ENCODE measurements around the gene RCBTB2.
A peak's percentile ranks its signal among the peaks of the same experiment; 100 is the strongest.

The RCBTB2 gene

DNA sequence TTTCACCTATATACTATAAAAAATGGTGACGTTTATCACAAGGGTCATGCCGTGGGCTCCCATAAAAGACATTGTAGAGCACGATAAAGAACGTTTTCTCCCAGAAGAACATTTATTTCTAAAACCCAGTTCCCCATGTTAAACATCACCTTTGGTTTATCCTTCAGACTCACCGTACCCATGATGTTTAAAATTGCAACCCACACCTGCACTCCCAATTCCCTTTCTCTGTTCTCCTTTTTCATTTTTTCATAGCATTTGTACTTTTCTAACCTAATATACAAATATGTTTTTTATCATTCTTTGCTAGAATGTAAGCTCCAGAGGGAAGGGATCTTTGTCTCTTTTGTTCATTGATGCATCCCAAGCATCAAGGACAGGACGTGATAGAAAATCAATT lies 2.0 kb downstream of the RCBTB2 start:
- DNase-seq (ENCODE audit: low spot score): no peak

DNA sequence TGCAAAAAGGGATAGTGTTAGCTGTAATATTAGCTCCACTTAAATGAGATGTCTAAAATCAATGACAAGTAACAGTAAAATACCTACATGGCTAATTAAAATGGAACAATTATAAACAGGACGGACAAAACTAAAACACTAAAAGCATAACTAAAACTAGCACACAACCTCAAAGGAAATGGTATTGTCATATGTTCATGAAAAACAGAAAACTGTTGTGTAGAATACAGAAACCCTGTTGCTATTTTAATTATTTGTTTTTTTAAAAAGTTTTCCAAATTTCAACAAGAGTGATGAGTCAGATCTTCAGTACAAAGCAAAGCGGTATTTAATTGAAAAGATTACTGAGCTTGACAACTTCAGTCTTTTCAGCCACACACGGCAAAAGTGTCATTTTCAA lies 4.2 kb downstream of the RCBTB2 start:
- DNase-seq (ENCODE audit: low spot score): no peak

DNA sequence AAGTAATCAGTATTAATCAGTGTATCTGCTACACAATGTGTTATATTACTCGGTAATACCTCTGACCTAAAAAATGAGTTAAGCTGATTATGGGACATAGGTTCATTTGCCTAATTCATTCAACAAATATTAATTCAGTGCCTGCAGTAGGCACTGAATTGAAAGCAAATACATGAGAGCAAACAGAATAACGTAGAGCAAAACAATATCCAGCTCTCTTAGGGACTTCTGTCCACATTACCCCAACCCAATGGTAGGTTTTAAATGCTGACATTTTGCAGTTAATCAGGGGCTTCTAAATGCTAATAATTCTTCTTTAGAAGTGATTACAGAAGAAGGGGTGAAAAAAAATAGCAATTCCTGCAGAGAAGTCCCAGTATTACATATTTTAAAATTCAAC lies 4.9 kb downstream of the RCBTB2 start:
- no peak for DNase-seq (ENCODE audit: low spot score)

GRCh38 chr13:48526286-48526685 lies 6.6 kb downstream of the RCBTB2 start:
- DNase-seq (ENCODE audit: low spot score): no peak

DNA sequence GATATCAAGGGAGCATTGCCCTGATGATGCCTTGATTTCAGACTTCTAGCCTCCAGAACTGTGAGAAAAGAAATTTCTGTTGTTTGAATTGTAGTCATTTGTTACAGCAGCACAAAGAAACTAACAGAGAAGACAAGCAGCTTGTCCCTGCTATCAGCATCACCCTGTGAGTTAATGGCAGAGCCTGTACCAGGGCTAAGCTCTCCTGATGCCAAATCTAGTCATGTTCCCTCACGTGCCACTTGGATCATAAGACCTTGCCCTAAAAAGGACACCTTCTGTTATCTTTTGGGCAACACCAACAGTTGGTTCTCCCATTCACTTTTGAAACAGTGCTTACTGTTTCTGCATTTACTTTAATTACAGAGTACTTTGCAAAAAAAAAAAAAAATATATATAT lies 14.8 kb downstream of the RCBTB2 start:
- no peak for DNase-seq (ENCODE audit: low spot score)

GRCh38 chr13:48515732-48516131 lies 17.1 kb downstream of the RCBTB2 start:
- no peak for DNase-seq (ENCODE audit: low spot score)

- DNase-seq (ENCODE audit: low spot score): no peak
Observed at GRCh38 chr13:48514793-48515192, 18.1 kb downstream of the RCBTB2 start.

- peak; percentile 39 for DNase-seq (ENCODE audit: low spot score)
Observed at GRCh38 chr13:48511621-48512230, 21.2 kb downstream of the RCBTB2 start.

- DNase-seq (ENCODE audit: low spot score): no peak
Observed at GRCh38 chr13:48510698-48511097, 22.2 kb downstream of the RCBTB2 start.

DNA sequence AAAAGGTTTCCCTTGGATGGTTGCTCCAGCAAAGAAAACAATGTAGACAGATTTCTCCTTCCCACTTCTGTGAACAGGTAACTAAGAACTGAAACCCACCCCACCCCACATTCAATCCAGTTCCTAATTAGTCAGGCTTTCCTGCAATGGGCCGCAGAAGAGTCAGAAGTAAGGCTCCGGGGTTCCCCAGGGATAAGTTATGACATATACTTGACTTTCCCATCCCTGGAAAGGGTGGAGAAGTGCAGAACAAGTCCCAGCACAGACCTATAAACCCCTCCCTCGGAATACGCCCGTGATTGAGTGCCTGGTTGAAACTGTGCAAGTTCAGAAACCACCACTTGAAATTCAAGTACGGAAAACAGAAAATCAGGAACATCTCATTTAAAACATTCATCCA lies 24.9 kb downstream of the RCBTB2 start:
- no peak for DNase-seq (ENCODE audit: low spot score)

DNA sequence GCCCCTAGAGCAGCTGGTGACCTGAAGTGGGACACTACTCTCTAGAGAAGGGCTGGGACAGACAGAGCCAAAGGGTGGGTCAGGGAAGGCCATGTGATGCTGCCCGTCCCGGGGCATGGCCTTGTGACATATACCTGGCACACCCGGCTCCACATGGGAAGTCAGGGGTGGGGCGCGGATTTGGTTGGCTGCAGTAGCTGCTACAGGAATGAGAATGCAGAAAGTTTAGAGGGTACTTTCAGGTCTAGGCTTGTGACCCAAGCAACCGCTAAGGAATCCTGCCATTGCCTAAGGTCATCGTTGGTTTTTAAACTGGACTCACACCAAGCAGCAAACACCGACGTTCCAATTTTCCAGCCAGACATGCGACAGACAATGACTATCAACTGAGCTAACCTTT lies 25.9 kb downstream of the RCBTB2 start:
- no peak for DNase-seq (ENCODE audit: low spot score)

DNA sequence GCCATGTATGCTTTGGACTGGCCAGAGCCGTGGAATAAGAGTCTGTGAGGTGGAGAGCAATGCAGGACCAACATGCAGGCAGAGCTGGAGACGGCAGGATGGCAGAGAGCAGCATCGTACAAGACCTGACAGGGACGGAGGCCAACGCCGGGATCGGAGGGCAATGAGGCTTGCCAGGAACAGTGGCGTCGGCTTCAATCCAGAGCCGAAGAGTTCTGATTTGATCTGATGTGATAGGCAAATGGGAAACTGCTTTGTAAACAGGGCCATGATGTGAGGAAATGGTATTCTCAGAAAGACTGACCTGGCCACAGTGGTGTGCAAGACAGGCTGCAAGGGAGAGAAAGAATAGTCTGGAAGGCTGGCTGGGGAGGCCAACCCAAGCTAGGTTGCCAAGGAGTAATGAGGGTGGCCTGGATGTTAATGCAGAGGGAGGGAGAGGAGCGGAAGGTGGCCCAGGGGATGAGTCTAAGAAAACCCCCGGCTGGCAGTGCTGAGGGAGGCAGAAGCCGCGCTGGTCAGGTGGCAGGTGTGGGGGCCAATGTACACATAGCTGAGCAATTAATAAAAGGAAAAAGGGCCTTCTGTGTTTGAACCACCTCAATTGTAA lies 26.7 kb downstream of the RCBTB2 start:
- DNase-seq (ENCODE audit: low spot score): no peak

DNA sequence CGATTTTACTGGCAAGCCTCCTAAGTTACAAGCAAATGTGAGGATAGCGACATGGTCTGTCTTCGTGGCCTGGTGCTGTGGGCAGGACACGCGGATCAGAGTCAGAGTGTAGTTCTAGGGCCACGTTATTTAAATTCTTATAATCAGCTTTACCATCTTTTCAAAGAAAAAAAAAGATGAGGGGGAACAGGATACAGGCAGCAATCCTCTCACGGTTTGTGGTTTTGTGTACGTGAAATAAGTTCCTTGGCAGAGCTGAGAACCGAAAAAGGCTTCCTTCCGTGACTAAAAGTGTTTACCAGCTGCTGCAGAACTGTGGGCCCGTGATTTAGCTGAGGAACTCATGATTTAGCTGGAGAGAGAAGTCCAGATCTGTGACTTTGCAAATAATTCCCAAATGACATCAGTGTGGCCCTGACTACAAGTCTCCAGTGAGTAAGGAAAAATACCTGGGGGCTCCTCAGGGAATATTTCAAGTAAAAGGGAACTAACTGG lies 27.2 kb downstream of the RCBTB2 start:
- peak; percentile 70 for DNase-seq (ENCODE audit: low spot score)

- DNase-seq (ENCODE audit: low spot score): no peak
Observed at GRCh38 chr13:48505012-48505411, 27.9 kb downstream of the RCBTB2 start.

- no peak for DNase-seq (ENCODE audit: low spot score)
Observed at GRCh38 chr13:48504606-48505005, 28.3 kb downstream of the RCBTB2 start.

GRCh38 chr13:48502601-48503319 lies 30.1 kb downstream of the RCBTB2 start:
- no peak for DNase-seq (ENCODE audit: low spot score)

DNA sequence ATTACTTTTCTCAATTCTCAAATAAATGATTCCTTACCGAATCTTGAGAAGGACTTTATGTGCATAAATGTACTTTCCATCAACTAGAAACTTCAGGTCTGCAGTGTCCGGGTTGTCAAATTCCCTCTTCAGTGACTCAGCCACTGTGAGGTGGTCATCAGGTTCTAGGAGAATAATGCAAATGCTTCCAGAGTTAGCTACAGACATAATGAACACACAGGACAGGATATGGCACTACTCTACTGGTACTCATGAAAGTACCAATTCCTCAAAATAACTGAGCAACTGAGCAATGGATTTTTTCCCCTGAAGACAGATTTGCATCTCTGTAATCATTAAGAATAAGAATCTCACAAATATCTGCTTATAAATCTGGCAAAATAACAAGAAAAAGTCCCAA lies 31.2 kb downstream of the RCBTB2 start:
- no peak for DNase-seq (ENCODE audit: low spot score)

GRCh38 chr13:48500652-48501197 lies 32.2 kb downstream of the RCBTB2 start:
- DNase-seq (ENCODE audit: low spot score): peak; percentile 69

DNA sequence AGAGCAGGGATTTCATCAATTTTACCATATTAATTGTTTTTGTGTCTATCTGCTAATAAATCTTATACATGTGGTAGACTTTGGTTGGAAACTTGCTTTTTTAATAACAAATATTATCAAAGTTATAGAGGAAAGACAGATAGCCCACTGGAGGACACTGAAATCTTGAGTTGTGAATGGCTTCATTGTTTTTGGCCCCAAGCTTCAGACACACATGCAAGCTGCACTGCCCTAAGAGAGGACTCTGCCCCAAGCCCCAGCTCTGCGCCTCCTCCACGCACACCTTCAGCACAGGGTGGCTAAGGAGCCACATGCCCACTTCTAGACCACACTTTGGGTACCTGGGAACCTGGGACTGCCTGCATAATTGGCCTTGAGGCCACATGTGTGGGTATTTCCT lies 35.2 kb downstream of the RCBTB2 start:
- DNase-seq (ENCODE audit: low spot score): no peak

DNA sequence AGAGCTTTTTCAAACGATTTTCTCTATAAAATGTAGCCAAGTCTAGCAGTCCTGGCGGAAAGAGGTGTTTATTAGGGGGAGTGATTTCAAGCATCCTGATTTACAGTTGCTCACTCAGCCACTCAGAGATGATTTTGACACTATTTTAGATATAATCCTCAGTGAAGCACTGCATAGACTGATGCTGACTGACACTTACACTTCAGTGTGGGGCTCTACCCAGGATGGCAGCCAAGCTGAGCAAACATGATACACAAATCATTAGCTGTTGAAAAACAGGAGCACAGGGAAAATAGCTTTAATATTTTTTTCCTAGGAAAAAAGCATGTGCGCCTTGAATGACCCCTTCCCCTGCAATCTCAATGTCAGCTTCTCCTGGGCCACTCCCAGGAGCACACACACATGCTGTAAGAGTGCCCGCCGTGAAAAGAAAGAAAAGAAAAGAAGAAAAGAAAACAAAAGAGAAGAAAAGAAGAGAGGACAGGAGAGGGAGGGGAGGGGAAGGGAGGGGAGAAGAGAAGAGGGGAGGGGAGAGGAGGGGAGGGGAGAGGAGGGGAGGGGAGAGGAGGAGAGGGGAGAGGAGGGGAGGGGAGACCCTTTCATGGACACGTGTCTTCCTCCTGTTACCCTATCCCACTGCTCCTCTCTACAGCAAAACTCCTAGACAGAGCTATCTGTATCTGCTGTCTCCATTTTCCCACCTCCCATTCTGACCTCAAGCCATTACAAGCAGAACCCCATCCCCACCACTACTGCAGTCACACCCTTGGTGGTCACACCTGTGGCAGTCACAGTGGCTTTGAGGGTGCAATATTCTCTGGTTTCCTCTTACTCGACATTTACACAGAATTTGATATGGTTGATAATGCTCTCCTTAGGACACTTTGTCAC lies 36.4 kb downstream of the RCBTB2 start:
- no peak for DNase-seq (ENCODE audit: low spot score)

- DNase-seq (ENCODE audit: low spot score): no peak
Observed at GRCh38 chr13:48494874-48495273, 38.0 kb downstream of the RCBTB2 start.

GRCh38 chr13:48493851-48494250 lies 39.0 kb downstream of the RCBTB2 start:
- DNase-seq (ENCODE audit: low spot score): no peak

Measured in Ammon's horn (tissue), 1 donor.